Neural crest cell (in vitro differentiated cells): ENCODE measurements around the gene BLVRA. TPM values are rescaled to one million over a fixed set of nuclear protein-coding genes. Genes with fewer than 3 reads are reported as not detected.
"Not testable (repeated sequence)": the region's sequence is repeated elsewhere in the genome, so short reads cannot be mapped to it uniquely, and the experiment has no call there.

Experiments used
- DNase-seq: peaks from one replicate; pipeline ENCODE4 v3.0.0; 2021; ENCODE audit warnings: low read depth, mixed read lengths, low spot score
- H3K27ac Mint-ChIP-seq: one replicate; pipeline ENCODE4 v1.8.0; 2021; ENCODE audit warnings: mild to moderate bottlenecking, mixed read lengths; ENCODE audit not compliant: unreplicated experiment
- H3K27me3 Mint-ChIP-seq: 2 replicates; pipeline ENCODE4 v1.8.0; 2021; ENCODE audit warnings: low read depth, mild to moderate bottlenecking, mixed read lengths
- H3K36me3 Mint-ChIP-seq: 2 replicates; pipeline ENCODE4 v1.8.0; 2021; ENCODE audit warnings: low read depth, mild to moderate bottlenecking, mixed read lengths
- H3K4me1 Mint-ChIP-seq: 2 replicates; pipeline ENCODE4 v1.8.0; 2021; ENCODE audit warnings: mixed read lengths
- H3K4me3 Mint-ChIP-seq: one replicate; pipeline ENCODE4 v1.8.0; 2021; ENCODE audit warnings: mild to moderate bottlenecking, mixed read lengths
- H3K9me3 Mint-ChIP-seq: 2 replicates; pipeline ENCODE4 v1.8.0; 2021; ENCODE audit warnings: mixed read lengths
- CTCF ChIP-seq: fragments of 200-600 bp; sonication (generic); conservative IDR thresholded peaks from 2 replicates; pipeline ENCODE4 v1.5.0; 2021; ENCODE audit warnings: antibody characterized with exemption, mild to moderate bottlenecking
- total RNA-seq: library from RNA; stranded (reverse); gene quantifications from 2 replicates; pipeline ENCODE4 v1.2.1, GENCODE V29; 2021

Gene BLVRA
- total RNA-seq, 1 donor from 2014 or later = 31.3 TPM

- no peak for DNase-seq
- no peak overlapping the region for H3K4me3 Mint-ChIP-seq
- H3K4me1 Mint-ChIP-seq = no peaks in the 10 kb centered on the region
Measured at GRCh38 chr7:43792471-43793150, 34.1 kb downstream of the BLVRA start.

GRCh38 chr7:43799605-43800004 is 41.1 kb downstream of the BLVRA start:
- no peak overlapping the region for H3K4me3 Mint-ChIP-seq
- DNase-seq = no peak
- H3K36me3 Mint-ChIP-seq = peaks cover 4% of the 10 kb centered on the region
- H3K9me3 Mint-ChIP-seq = no peaks in the 10 kb centered on the region
- H3K4me1 Mint-ChIP-seq = no peaks in the 10 kb centered on the region
- no peak overlapping the region for H3K27ac Mint-ChIP-seq
- TF ChIP-seq CTCF = no peak
- no peaks in the 10 kb centered on the region for H3K27me3 Mint-ChIP-seq

More at GRCh38 chr7:43792471-43793150, 34.1 kb downstream of the BLVRA start:
- Mint-ChIP-seq H3K27me3 (no peaks in the 10 kb centered on the region), H3K27ac (no peak overlapping the region), H3K36me3 (peaks cover 6% of the 10 kb centered on the region), H3K9me3 (no peaks in the 10 kb centered on the region)
- TF ChIP-seq CTCF = no peak

- no peak for TF ChIP-seq CTCF
- no peak for DNase-seq
- H3K4me3 Mint-ChIP-seq = no peak overlapping the region
- peaks cover 7% of the 10 kb centered on the region for H3K4me1 Mint-ChIP-seq
- no peaks in the 10 kb centered on the region for H3K27me3 Mint-ChIP-seq
- H3K36me3 Mint-ChIP-seq = peaks cover 16% of the 10 kb centered on the region
- no peaks in the 10 kb centered on the region for H3K9me3 Mint-ChIP-seq
- no peak overlapping the region for H3K27ac Mint-ChIP-seq
Measured at GRCh38 chr7:43803865-43804264, 45.4 kb downstream of the BLVRA start.

- no peak for TF ChIP-seq CTCF
- DNase-seq = no peak
- H3K36me3 Mint-ChIP-seq = peaks cover 16% of the 10 kb centered on the region
- no peak overlapping the region for H3K4me3 Mint-ChIP-seq
- no peaks in the 10 kb centered on the region for H3K9me3 Mint-ChIP-seq
- H3K27me3 Mint-ChIP-seq = peaks cover 3% of the 10 kb centered on the region
- H3K4me1 Mint-ChIP-seq = peaks cover 11% of the 10 kb centered on the region
- H3K27ac Mint-ChIP-seq = no peak overlapping the region
Measured at GRCh38 chr7:43808410-43808809, 49.9 kb downstream of the BLVRA start.

- H3K36me3 Mint-ChIP-seq, H3K9me3 Mint-ChIP-seq, H3K4me3 Mint-ChIP-seq, H3K27ac Mint-ChIP-seq: not testable (repeated sequence)
- DNase-seq = peak; percentile 30
- peaks cover 18% of the 10 kb centered on the region for H3K4me1 Mint-ChIP-seq
- peaks cover 19% of the 10 kb centered on the region for H3K27me3 Mint-ChIP-seq
Measured at GRCh38 chr7:43810195-43810941, 51.9 kb downstream of the BLVRA start.

- peaks cover 8% of the 10 kb centered on the region for H3K4me1 Mint-ChIP-seq
Measured at GRCh38 chr7:43815373-43815772, 56.9 kb downstream of the BLVRA start.

GRCh38 chr7:43816046-43816797 is 57.7 kb downstream of the BLVRA start:
- not testable (repeated sequence) for H3K9me3 Mint-ChIP-seq, H3K4me3 Mint-ChIP-seq, H3K36me3 Mint-ChIP-seq, H3K27ac Mint-ChIP-seq, DNase-seq, H3K4me1 Mint-ChIP-seq
- H3K27me3 Mint-ChIP-seq = peaks cover 36% of the 10 kb centered on the region

More at GRCh38 chr7:43815373-43815772, 56.9 kb downstream of the BLVRA start:
- Mint-ChIP-seq H3K36me3 (no peaks in the 10 kb centered on the region), H3K4me3 (no peak overlapping the region), H3K9me3 (no peaks in the 10 kb centered on the region), H3K27me3 (peaks cover 36% of the 10 kb centered on the region), H3K27ac (no peak overlapping the region)
- DNase-seq = no peak
- no peak for TF ChIP-seq CTCF

GRCh38 chr7:43823425-43823824 is 64.9 kb downstream of the BLVRA start:
- not testable (repeated sequence) for H3K27ac Mint-ChIP-seq, H3K9me3 Mint-ChIP-seq, H3K4me1 Mint-ChIP-seq, H3K36me3 Mint-ChIP-seq, DNase-seq, H3K4me3 Mint-ChIP-seq
- peaks cover 29% of the 10 kb centered on the region for H3K27me3 Mint-ChIP-seq
